ENCODE measurements around the gene ZNF101. TPM values are rescaled to one million over a fixed set of nuclear protein-coding genes. Genes with fewer than 3 reads are reported as not detected.
"Not testable (repeated sequence)": the region's sequence is repeated elsewhere in the genome, so short reads cannot be mapped to it uniquely, and the experiment has no call there.

ZNF101 gene
- total RNA-seq, 1 donor from 2014 or later: 13.1 TPM

DNA sequence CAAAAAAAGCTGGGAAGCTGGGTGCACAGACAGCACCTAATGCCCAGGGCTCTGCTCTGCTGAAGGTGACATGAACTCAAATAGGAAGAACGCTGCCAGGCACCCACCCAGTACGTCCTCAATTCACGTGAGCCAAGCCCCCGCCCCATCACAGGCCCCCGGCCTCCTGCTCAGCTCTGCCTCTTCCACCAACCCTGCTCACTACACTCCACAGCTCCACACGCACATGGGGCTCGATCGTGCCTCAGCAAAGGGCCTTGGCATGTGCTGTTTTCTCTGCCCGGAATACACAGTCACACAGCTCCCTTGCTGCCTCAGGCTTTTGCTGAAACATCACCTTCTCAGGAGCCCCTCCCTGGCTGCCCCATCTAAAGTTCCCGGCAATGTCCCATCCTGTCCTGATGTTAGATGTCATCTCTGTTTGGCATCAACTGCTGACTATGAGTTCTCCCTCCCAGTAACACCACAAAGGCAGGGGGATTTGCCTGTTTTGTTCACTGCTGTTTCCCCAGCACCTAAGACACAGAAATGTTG lies 7.4 kb upstream of the ZNF101 start:
- Histone ChIP-seq H3K27ac (peak overlapping the region; percentile 8), H3K4me3 (peak overlapping the region; percentile 18), H3K27me3 (ENCODE audit: low read depth) (no peaks in the 10 kb centered on the region), H3K4me1 (peaks cover 24% of the 10 kb centered on the region), H3K36me3 (peaks cover 41% of the 10 kb centered on the region), H3K9me3 (no peaks in the 10 kb centered on the region)
- intact Hi-C loops (cut with DNase I): no loop called here
- no peak for ATAC-seq
- peak; percentile 44 for DNase-seq
- TF ChIP-seq, protein P1, sequence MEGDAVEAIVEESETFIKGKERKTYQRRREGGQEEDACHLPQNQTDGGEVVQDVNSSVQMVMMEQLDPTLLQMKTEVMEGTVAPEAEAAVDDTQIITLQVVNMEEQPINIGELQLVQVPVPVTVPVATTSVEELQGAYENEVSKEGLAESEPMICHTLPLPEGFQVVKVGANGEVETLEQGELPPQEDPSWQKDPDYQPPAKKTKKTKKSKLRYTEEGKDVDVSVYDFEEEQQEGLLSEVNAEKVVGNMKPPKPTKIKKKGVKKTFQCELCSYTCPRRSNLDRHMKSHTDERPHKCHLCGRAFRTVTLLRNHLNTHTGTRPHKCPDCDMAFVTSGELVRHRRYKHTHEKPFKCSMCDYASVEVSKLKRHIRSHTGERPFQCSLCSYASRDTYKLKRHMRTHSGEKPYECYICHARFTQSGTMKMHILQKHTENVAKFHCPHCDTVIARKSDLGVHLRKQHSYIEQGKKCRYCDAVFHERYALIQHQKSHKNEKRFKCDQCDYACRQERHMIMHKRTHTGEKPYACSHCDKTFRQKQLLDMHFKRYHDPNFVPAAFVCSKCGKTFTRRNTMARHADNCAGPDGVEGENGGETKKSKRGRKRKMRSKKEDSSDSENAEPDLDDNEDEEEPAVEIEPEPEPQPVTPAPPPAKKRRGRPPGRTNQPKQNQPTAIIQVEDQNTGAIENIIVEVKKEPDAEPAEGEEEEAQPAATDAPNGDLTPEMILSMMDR (IDR thresholded peaks at IDR 0.05): no peak

DNA sequence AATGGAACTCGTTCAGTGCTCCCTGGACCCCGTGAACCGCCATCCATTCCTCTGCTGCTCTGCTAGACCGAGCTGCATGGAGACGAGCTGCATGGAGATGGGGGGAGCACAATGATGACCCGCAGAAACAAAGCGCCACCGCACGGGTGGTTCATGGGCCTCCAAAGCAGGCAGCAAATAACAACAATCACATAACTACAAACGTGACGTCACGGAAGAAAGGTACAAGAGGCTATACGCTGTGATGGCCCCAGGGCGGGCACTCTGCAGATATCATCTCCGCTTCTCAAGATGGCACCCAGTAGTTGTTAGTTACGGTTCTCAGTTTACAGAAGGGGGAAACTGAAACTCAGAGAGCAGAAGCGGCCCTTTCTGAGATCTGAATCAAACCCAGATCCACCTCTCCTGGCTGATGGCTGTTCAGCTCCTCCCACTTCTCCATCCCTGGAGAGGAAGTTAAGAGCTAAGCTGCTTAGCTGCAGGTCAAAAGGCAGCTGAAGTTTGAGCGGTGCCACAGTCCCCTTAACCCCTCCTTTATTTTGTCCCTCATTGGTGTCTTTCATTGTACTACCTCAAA lies 6.9 kb upstream of the ZNF101 start:
- Histone ChIP-seq H3K27me3 (ENCODE audit: low read depth) (no peaks in the 10 kb centered on the region), H3K36me3 (peaks cover 36% of the 10 kb centered on the region), H3K4me3 (peak overlapping the region; percentile 99), H3K4me1 (peaks cover 24% of the 10 kb centered on the region), H3K27ac (peak overlapping the region; percentile 96), H3K9me3 (no peaks in the 10 kb centered on the region)
- DNase-seq (peak; percentile 48), ATAC-seq (peak in 1 of 2 donors; percentile 2)
- intact Hi-C loops (cut with DNase I): no loop called here
- TF ChIP-seq, protein P1 (IDR thresholded peaks at IDR 0.05): no peak

- TF ChIP-seq, protein P1 (IDR thresholded peaks at IDR 0.05): no peak
- peak overlapping the region; percentile 99 for H3K4me3 ChIP-seq
- DNase-seq (peak; percentile 33), ATAC-seq (no peak)
- peaks cover 24% of the 10 kb centered on the region for H3K4me1 ChIP-seq
- intact Hi-C loops (cut with DNase I): no loop called here
- no peaks in the 10 kb centered on the region for H3K27me3 ChIP-seq (ENCODE audit: low read depth)
- H3K9me3 ChIP-seq: no peaks in the 10 kb centered on the region
- H3K36me3 ChIP-seq: peaks cover 30% of the 10 kb centered on the region
- H3K27ac ChIP-seq: peak overlapping the region; percentile 96
Measured at GRCh38 chr19:19662344-19662743, 6.3 kb upstream of the ZNF101 start.

DNA sequence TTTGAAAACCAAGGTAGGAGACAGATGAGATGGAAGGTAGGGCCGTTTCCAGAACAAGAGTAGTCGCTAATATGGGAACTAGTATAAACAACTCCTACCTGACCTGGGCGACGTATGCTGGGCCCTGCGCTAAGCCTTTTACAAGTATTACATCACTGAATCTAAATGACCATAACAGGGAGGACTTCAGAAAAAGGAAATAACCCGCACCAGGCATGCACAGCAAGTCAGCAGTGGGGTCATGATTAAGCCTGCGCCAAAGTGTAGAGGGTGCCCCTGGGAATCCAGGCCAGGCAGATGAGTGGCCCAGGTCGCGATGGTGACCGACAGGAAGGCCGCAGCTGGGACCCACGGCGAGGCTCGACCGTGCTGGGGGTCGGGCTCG lies 5.8 kb upstream of the ZNF101 start:
- ATAC-seq (no peak), DNase-seq (no peak)
- Histone ChIP-seq H3K27me3 (ENCODE audit: low read depth) (no peaks in the 10 kb centered on the region), H3K27ac (peak overlapping the region; percentile 96), H3K36me3 (peaks cover 25% of the 10 kb centered on the region), H3K4me3 (peak overlapping the region; percentile 99), H3K4me1 (peaks cover 29% of the 10 kb centered on the region), H3K9me3 (no peaks in the 10 kb centered on the region)
- TF ChIP-seq, protein P1 (IDR thresholded peaks at IDR 0.05): no peak
- intact Hi-C loops (cut with DNase I): no loop called here

DNA sequence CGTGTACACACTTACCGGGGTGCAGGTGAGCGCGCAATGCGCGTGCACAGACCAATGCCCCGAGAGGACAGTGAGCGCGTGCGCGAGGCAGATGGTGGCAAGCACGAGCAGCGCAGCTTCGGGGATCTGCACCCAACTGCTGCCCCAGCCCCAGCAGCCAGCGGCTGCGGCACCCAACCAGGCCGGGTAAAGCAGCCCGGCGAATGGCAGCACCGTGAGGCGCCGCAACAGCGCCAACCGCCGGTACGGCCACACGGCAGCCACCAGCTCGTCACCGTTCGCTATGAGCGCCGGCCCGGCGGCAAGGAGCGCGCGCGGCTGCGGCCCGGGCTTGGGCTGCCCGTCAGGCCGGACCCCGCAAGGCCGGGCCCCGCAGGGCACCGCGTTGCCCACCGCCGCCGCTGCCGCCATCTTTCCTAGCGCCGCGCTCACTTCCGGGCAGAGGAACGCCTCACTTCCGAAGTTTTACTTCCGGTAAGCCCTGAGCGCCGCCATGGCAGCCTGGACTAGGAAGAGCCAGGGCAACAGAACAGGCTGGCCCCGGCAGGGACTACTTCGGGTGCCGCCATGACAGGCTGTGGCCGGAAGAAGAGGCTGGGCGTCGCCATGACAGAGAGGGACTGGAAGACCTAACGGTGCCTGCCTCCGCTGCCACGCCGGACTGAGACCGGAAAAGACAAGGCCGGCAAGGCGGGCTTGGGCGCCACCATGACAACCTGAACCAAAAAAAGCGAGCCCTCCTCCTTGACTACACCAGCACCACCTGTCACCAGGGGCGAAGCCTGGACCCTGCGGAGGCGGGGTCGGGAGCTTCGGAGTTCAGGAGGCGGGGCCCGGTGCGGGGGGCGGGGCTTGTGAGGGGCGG lies 5.2 kb upstream of the ZNF101 start, which contains the start of gene ATP13A1:
Gene ATP13A1 (minus strand): TSS at position 421 of the 865 bp plus-strand sequence. CDS start 10 bp downstream, at position 411.
- DNase-seq (peak; percentile 99), ATAC-seq (peak; percentile 96)
- intact Hi-C loops (cut with DNase I): no loop called here
- H3K4me3 ChIP-seq: peak within 1 kb of the TSS; percentile 99
- TF ChIP-seq, protein P1 (IDR thresholded peaks at IDR 0.05): no peak
- no peaks in the 10 kb centered on the region for H3K27me3 ChIP-seq (ENCODE audit: low read depth)
- peak within 1 kb of the TSS; percentile 96 for H3K27ac ChIP-seq
- peaks cover 32% of the 10 kb centered on the region for H3K4me1 ChIP-seq
- H3K36me3 ChIP-seq: peaks cover 18% of the 10 kb centered on the region
- H3K9me3 ChIP-seq: no peaks in the 10 kb centered on the region

DNA sequence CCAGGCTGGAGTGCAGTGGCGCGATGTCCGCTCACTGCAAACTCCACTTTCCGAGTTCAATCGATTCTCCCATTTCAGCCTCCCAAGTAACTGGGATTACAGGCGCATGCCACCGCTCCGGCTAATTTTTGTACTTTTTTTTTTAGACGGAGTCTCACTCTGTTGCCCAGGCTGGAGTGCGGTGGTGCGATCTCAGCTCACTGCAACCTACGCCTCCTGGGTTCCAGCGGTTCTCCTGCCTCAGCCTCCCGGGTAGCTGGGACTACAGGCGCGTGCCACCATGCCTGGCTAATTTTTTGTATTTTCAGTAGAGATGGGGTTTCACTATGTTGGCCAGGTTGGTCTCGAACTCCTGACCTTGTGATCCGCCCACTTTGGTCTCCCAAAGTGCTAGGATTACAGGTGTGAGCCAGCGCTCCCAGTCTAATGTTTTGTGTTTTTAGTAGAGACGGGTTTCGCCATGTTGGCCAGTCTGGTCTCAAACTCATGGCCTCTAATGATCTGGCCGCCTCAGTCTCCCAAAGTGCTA lies 3.2 kb upstream of the ZNF101 start:
- H3K4me3 ChIP-seq; H3K9me3 ChIP-seq; H3K36me3 ChIP-seq; intact Hi-C loops (cut with DNase I); H3K27me3 ChIP-seq (ENCODE audit: low read depth); DNase-seq; H3K27ac ChIP-seq; ATAC-seq: not testable (repeated sequence)
- peaks cover 43% of the 10 kb centered on the region for H3K4me1 ChIP-seq

All from lower lobe of right lung (tissue), 2 donors.